Upper lobe of left lung (tissue), 4 donors: Measurements from ENCODE around the gene RGCC.

Experiments
- CTCF ChIP-seq, 6 experiments: fragments of 450-650 bp in 4 of 6; fragments of 200-600 bp in 2 of 6; sonication (generic) in 2 of 6; IDR thresholded peaks; one replicate each; pipeline ENCODE4 v1.5.1; 2016 to 2019; ENCODE audit warnings: antibody characterized with exemption in 6 of 6
- EP300 ChIP-seq, 4 donors: sonication (generic); formaldehyde crosslinking; IDR thresholded peaks; one replicate each; pipeline ENCODE4 v1.5.1; 2017; ENCODE audit warnings: antibody characterized with exemption in 4 of 4, control low read depth in 2 of 4

GRCh38 chr13:41505209-41505835 is 48.0 kb downstream of the RGCC start:
- TF ChIP-seq EP300 (IDR thresholded peaks at IDR 0.05), result no peak
- no peak for TF ChIP-seq CTCF (IDR thresholded peaks at IDR 0.05)
